HL-60 (cell line): ENCODE results near the gene EID3.
"Not testable (repeated sequence)": the region's sequence is repeated elsewhere in the genome, so short reads cannot be mapped to it uniquely, and the experiment has no call there.

Experiments
- DNase-seq, 2 experiments: peaks; one replicate each; pipeline ENCODE4 v3.0.0-alpha.2; 2010 to 2020; ENCODE audit warnings: low read depth in 1 of 2, low spot score in 1 of 2
- H3K27ac ChIP-seq: fragments of 250-450 bp; sonication (Bioruptor Pico); replicated peaks from 2 replicates; pipeline ENCODE4 v1.5.1; 2020; ENCODE audit warnings: mild to moderate bottlenecking, moderate library complexity
- H3K27me3 ChIP-seq: fragments of 250-450 bp; sonication (Bioruptor Pico); 2 replicates; pipeline ENCODE4 v1.5.1; 2021; ENCODE audit warnings: mild to moderate bottlenecking, moderate library complexity; ENCODE audit not compliant: insufficient read depth, poor library complexity, severe bottlenecking
- H3K4me3 ChIP-seq: replicated peaks from 2 replicates; pipeline ENCODE4 v1.5.1; 2011; ENCODE audit warnings: mild to moderate bottlenecking, control low read depth, low read length; ENCODE audit not compliant: insufficient read depth
- GABPA ChIP-seq: IDR thresholded peaks from 2 replicates; pipeline ENCODE4 v1.6.1; 2012; ENCODE audit warnings: low read depth
- POLR2AphosphoS5 ChIP-seq: IDR thresholded peaks from 2 replicates; pipeline ENCODE4 v1.6.1; 2012; ENCODE audit warnings: low read depth
- SPI1 ChIP-seq: IDR thresholded peaks from 2 replicates; pipeline ENCODE4 v1.6.1; 2012; ENCODE audit warnings: low read depth, mild to moderate bottlenecking, borderline replicate concordance
- TF ChIP-seq, protein P1 (sequence below): IDR thresholded peaks from one replicate; pipeline ENCODE4 v1.5.1; 2011; ENCODE audit warnings: low read length, control low read depth, inconsistent platforms; ENCODE audit not compliant: insufficient read depth
- TF ChIP-seq, protein P2 (sequence below): IDR thresholded peaks from 2 replicates; pipeline ENCODE4 v1.6.1; 2012; ENCODE audit warnings: low read depth; ENCODE audit not compliant: insufficient replicate concordance

EID3 gene

DNA sequence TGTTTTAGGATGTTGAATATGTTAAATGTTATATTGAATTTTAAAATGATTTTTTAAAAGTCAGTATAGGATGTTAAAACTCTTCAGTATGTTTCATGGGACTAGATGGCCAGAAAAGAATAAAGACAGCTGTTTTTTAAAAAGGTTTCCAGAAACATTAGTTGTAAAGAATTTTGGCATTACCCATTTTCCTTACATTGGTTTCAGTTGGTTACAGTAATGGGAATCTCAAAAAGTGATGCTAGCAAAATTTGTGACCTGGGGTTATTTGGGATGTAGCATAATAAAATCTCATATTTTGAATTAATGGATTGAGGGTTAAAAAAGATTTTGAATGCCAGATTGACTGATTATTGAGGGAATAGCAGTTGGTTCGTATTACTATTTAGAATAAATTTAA lies 25.3 kb downstream of the EID3 start:
- no peak overlapping the region for H3K27ac ChIP-seq

DNA sequence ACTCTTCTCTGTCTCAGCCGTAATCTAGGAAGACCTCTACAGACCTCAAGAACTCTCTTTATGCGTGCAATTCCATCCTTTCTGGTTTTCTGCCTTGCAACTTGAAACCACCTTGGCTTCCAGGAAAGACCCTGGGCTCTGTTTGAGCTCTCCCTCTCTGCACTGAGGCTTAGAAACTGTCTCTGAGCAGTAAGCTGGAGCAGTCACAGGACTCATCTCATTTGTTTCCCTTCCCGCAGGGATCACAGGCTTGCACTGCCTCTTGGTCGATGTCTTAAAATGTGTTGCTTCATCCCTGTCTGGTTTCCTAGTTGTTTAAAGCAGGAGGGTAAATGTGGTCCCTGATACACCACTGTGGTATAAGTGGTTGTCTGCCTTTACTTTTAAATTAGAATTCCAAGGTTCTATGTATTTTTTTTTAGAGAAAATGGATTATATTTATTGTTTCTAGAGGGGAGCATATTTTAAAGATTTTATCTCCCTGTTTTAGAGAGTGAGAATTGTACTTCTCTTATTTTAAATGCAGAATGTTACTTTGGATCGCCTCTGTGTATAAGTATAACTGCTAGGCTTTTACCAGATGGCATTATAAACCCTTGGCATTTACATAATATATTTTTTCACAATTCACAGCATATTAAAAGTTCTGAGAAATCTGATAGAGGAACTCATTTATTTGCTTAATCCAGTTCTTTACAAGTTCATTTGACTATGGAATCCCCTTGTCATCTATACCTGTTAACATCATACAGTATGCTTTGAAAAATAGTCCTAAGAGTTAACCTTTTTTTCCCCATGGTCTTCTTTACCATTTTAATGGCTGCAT lies 26.4 kb downstream of the EID3 start:
- TF ChIP-seq SPI1 (no peak), GABPA (no peak), POLR2AphosphoS5 (no peak)
- TF ChIP-seq, protein P1, sequence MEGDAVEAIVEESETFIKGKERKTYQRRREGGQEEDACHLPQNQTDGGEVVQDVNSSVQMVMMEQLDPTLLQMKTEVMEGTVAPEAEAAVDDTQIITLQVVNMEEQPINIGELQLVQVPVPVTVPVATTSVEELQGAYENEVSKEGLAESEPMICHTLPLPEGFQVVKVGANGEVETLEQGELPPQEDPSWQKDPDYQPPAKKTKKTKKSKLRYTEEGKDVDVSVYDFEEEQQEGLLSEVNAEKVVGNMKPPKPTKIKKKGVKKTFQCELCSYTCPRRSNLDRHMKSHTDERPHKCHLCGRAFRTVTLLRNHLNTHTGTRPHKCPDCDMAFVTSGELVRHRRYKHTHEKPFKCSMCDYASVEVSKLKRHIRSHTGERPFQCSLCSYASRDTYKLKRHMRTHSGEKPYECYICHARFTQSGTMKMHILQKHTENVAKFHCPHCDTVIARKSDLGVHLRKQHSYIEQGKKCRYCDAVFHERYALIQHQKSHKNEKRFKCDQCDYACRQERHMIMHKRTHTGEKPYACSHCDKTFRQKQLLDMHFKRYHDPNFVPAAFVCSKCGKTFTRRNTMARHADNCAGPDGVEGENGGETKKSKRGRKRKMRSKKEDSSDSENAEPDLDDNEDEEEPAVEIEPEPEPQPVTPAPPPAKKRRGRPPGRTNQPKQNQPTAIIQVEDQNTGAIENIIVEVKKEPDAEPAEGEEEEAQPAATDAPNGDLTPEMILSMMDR = no peak
- TF ChIP-seq, protein P2, sequence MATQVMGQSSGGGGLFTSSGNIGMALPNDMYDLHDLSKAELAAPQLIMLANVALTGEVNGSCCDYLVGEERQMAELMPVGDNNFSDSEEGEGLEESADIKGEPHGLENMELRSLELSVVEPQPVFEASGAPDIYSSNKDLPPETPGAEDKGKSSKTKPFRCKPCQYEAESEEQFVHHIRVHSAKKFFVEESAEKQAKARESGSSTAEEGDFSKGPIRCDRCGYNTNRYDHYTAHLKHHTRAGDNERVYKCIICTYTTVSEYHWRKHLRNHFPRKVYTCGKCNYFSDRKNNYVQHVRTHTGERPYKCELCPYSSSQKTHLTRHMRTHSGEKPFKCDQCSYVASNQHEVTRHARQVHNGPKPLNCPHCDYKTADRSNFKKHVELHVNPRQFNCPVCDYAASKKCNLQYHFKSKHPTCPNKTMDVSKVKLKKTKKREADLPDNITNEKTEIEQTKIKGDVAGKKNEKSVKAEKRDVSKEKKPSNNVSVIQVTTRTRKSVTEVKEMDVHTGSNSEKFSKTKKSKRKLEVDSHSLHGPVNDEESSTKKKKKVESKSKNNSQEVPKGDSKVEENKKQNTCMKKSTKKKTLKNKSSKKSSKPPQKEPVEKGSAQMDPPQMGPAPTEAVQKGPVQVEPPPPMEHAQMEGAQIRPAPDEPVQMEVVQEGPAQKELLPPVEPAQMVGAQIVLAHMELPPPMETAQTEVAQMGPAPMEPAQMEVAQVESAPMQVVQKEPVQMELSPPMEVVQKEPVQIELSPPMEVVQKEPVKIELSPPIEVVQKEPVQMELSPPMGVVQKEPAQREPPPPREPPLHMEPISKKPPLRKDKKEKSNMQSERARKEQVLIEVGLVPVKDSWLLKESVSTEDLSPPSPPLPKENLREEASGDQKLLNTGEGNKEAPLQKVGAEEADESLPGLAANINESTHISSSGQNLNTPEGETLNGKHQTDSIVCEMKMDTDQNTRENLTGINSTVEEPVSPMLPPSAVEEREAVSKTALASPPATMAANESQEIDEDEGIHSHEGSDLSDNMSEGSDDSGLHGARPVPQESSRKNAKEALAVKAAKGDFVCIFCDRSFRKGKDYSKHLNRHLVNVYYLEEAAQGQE = no peak
- DNase-seq = no peak
- H3K27ac ChIP-seq = no peak overlapping the region

More for the DNA sequence above, 25.3 kb downstream of the EID3 start:
- no peak for DNase-seq
- H3K4me3 ChIP-seq = no peak overlapping the region
- no peaks in the 10 kb centered on the region for H3K27me3 ChIP-seq
- TF ChIP-seq, protein P2 = no peak
- no peak for TF ChIP-seq SPI1
- no peak for TF ChIP-seq POLR2AphosphoS5
- no peak for TF ChIP-seq GABPA
- TF ChIP-seq, protein P1 = no peak

GRCh38 chr12:104331376-104331775 lies 27.8 kb downstream of the EID3 start:
- TF ChIP-seq, protein P2 = no peak
- no peak for TF ChIP-seq POLR2AphosphoS5
- TF ChIP-seq, protein P1 = no peak
- no peak for TF ChIP-seq SPI1
- no peak for TF ChIP-seq GABPA
- H3K4me3 ChIP-seq = no peak overlapping the region
- no peaks in the 10 kb centered on the region for H3K27me3 ChIP-seq
- no peak for DNase-seq
- no peak overlapping the region for H3K27ac ChIP-seq

More for the DNA sequence above, 26.4 kb downstream of the EID3 start:
- Histone ChIP-seq H3K27me3 (no peaks in the 10 kb centered on the region), H3K4me3 (no peak overlapping the region)

DNA sequence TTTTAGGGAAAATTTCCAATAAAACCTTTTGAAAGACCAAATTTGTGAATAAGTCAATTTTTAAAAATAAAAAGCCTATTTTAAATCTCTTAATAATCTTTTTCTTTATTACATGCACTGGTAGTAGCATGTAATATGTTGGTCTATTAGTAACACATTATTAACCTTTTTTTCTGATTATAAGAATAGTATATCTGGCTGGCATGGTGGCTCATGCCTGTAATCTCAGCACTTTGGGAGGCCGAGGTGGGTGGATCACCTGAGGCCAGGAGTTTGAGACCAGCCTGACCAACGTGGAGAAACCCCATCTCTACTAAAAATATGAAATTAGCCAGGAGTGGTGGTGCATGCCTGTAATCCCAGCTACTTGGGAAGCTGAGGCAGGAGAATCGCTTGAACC lies 28.7 kb downstream of the EID3 start:
- H3K27ac ChIP-seq, H3K4me3 ChIP-seq, H3K27me3 ChIP-seq, DNase-seq: not testable (repeated sequence)
